NOMO-1 treated with dmso at 0.1 percent for 144 hours (cell line): ENCODE data around the gene OOEP.
"Not testable (repeated sequence)": the region's sequence is repeated elsewhere in the genome, so short reads cannot be mapped to it uniquely, and the experiment has no call there.

Source experiments
- DNase-seq: peaks from one replicate; lab custom pipeline; 2025; ENCODE audit not compliant: unreplicated experiment; lab: John Stamatoyannopoulos, UW

OOEP gene

DNA sequence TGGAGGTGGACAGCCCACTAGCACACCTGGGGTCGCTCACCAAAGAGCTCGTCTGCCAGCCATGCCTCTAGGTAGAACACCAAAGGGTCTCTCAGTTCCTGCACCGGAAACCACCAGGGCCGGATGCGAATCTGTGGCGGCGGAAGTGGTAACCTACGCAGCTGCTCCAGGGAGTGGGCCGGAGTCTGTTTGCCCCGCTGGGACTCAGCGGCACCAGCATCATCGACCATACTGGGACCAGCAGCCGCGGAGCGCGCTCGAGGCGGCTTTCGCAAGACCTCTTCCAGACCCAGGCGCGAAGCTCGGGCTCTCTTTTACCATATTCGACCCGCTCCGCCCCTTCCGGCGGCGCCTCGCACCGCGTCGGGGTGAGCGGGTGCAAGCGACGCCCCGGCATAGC, at the start of gene OOEP:
OOEP (minus strand) TSS at position 335 of the 400 bp plus-strand sequence; CDS start at position 230, 105 bp downstream.
- no peak for DNase-seq

DNA sequence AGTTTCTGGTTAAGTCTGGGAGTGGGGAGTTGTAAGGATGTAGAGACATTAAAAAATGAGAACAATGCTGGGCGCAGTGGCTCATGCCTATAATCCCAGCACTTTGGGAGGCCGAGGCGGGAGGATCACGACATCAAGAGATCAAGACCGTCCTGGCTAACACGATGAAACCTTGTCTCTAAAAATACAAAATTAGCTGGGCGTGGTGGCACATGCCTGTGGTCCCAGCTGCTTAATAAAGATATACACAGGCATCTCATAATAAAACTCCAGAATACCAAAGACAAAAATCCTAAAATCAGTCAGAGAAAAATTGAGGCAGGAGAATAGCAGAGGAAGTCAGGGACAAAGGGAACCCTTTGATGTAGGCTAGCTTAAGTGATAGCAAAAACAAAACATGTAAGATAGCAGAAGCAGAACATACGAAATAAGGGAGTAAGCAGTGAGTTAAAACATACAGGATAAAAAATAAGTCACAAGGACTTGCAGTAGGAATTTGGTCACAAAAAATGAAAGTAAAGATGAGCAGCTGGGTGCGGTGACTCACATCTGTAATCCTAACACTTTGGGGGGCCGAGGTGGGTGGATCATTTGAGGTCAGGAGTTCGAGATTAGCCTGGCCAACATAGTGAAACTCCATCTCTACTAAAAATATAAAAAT, 48.5 kb upstream of the OOEP start:
- no peak for DNase-seq

DNA sequence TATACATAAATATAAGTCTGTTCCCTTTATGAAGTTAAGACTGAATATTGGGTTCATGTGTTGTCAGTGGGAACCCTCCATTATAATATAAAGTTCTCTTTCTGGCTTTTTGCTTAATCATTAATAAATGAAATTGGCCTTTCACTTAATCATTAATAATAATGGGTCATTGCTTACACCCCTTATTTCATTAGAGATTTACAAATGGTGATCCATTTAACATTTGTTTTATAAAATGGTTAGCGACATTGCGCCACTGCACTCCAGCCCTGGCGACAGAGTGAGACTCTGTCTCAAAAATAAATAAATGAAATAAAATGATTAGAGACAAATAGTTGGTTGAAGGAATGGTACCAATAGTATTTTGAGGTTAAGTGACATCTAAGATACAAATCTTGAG, 43.4 kb upstream of the OOEP start:
- no peak for DNase-seq

DNA sequence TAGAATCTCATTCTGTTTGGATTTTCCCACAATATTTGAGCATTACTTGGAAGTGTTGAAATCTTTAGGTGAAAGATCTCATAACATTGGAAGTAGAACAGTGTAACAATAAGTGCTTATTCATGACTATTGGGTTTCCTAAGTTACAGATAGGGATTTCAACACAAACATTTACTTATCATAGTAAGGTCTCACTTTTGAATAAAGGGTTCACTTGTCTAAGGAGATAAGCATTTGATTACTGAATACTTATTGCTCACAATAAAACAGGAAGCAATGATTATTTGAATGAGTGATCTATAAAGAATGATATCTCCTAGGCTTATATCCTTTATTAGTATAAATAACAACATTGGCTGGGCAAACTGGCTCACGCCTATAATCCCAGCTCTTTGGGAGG, 39.7 kb upstream of the OOEP start:
- DNase-seq: no peak

DNA sequence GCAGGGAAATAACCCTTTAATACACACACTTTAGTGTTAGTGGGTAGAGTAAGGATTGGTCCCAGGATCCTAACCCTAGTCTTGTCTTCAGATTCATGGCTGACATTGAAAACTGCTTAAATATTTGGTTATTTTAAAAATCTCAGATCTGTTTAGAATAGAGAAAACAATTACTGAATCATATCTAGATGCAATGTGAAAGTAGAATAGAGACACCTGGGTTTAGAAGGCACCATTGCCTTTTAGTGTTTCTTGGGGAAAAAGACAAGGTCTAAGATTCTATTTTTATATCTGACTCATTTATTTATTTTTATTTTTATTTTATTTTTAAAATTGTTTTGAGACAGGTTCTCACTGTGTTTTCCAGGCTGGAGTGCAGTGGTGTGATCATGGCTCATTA, 31.0 kb upstream of the OOEP start:
- no peak for DNase-seq

DNA sequence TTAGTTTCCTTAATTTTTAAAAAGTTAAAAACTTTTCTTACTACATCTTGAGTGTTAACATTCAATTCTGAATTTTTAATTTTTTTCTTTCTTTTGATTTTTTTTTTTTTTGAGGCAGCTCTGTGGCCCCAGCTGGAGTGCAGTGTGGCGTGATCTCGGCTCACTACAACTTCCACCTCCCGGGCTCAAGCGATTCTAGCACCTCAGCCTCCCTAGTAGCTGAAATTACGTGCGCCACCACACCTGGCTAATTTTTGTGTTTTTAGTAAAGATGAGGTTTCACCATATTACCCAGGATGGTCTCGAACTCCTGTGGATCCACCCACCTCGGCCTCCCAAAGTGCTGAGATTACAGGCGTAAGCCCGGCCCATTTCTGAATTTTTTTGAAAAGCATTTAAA, 26.2 kb upstream of the OOEP start:
- no peak for DNase-seq

DNA sequence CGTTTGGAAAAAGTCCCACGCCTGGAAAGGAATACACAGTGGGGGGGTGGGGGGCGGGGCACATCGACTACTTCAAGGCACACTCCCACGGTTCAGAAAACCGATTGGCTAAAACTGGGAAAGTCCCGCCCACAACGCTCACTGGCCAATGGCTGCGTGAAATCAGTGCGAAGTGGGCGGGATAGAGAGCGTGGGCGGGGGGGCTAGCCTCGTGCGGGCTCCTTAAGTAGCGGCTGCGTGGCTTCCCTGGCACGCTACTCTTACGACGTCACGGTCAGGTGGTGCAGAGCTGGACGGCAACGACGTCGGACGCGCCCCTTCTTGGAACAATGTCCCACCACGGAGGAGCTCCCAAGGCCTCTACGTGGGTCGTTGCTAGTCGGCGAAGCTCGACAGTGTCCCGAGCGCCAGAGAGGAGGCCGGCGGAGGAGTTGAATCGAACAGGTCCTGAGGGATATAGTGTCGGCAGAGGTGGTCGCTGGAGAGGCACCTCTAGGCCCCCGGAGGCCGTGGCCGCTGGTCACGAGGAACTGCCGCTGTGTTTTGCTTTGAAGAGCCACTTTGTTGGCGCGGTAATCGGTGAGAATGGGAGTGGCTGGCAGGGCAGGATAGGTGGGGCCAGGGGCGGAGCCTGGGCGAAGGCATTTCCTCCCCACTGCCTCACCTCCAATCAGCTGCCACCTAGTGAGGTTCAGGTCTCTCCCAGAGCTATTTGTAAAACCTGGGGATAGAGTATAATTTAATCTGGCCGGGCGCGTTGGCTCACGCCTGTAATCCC, 25.1 kb upstream of the OOEP start, which contains the start of gene DDX43:
DDX43 (plus strand) TSS at position 252 of the 778 bp plus-strand sequence; CDS start at position 330, 78 bp downstream.
- no peak for DNase-seq

DNA sequence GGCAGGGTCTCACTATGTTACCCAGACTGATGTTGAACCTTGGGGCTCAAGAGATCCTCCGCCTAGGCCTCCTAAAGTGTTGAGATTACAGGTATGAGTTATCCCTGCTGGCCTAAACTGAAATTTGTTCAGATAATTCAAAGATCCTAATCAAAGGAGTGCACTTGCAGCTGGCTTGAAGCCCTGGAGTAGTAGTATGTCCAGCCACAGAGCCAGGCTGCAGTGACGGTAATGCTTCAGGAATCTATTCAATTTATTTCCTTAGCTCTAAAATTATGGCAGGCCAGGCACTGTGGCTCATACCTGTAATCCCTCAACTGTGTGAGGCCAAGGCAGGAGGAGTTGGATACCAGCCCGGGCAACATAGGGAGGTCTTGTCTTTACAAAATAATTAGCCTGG, 23.6 kb upstream of the OOEP start:
- DNase-seq: no peak

DNA sequence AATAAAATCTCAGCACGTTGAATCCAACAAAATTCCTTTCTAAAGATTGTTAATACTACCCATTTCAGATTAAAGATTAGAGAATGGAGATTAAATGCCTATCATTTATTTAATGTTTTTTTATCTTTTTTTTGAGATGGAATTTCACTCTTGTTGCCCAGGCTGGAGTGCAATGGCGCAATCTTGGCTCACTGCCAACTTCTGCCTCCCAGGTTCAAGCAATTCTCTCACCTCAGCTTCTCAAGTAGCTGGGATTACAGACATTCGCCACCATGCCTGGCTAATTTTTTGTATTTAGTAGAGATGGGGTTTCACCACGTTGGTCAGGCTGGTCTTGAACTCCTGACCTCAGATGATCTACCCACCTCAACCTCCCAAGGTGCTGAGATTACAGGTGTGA, 22.5 kb upstream of the OOEP start:
- not testable (repeated sequence) for DNase-seq

DNA sequence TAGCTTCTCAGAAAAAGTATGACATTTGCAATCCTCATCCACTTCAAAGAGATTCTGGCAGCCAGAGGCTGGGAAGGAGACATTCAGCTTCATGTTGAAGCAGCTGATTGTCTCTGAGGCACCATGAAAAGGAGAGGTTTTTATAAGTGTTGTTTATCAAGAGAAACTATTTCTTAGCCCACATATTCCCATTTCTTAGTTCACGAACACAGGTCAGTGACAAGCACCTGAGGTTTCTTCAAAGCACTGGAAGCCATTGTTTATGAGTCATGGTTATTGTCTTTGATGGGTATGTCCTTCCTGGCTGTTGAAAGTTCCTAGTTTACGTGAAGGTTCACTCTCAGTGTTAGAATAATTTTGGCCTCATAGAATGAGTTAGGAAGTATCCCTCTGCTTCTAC, 22.0 kb upstream of the OOEP start:
- no peak for DNase-seq

DNA sequence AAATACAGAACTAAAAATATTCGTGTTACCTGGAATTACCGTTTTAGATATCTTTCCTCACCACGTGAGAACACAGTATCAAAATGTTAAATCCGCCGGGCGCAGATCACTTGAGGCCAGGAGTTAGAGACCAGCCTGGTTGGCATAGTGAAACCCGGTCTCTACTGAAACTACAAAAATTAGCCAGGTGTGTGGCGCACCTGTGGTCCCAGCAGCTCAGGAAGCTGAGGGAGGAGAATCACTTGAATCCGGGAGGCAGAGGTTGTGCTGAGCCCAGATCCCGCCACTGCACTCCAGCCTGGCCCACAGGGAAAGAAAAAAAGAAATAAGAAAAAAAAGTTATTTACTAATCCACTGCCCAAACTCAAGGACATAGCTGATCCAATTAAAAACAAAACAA, 20.2 kb upstream of the OOEP start:
- DNase-seq: no peak

DNA sequence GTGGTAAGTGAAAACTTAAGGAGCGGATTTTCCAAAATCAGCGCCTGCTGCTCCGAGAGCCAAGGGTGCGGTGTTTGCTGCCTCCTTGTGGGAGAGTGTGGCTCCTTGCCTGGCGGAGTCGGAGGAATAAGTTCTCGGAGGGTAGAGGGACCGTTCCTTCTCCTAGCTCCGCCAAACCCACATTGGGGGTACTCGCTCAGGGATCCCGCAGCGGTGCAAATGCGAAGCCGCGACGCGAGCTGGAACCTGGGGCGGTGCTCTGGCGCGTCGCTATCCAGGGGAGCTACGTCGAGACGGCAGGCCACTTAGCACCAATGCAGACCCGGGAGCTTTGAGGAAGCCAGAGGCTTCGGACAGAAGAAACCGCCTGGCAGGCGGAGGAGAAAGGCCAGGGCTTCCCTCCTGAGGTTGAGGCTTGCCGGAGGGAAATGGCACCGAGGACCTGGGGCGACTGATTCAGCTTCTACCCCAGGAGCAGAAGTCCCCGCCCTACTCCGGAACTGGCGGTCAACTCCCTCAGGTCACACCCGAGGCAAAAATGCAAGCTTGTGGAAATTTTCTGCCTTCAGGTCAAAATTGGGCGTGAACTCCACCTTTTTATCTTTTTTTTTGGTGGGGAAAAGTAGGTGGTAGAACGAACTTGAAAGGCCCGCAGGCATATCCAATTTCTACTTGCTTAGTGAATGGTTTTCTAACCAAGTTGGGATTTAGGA, 19.3 kb upstream of the OOEP start:
- DNase-seq: peak; percentile 68

DNA sequence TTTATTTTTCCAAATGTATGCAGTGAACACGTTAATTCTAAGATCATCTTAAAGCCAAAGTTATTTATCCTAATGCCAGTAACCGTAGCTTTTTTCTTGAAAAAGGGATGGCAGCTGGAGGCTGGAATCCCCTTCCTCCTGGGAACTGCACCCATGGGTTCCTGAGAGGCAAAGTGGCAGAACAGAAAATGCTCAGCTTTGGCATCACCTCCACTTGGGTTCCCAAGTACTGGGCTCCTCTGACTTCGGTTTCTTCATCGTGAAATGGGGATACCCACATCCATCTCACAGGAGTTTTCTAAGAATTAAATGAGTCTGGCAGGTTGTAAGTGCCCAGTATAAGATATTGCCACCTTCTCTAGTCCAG, 18.7 kb upstream of the OOEP start:
- no peak for DNase-seq

DNA sequence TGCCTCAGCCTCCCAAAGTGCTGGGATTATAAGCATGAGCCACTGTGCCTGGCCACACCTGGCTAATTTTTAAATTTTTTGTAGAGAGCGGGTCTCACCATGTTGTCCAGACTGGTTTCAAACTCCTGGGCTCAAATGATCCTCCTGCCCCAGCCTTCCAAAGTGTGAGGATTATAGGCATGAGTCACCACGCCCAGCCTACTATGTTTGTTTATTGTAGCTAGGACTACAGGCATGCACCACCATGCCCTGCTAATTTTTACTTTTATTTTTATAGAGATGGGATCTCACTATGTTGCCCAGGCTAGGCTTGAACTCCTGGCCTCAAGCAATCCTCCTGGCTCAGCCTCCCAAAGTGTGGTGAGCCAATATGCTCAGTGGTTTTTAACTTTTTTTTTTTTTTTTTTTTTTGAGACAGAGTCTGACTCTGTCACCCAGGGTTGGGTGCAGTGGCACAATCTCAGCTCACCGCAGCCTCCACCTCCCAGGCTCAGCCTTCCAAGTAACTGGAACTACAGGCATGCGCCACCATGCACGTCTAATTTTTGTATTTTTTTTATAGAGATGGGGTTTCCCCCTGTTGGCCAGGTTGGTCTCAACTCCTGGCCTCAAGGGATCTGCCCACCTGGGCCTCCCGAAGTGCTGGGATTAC, 12.9 kb upstream of the OOEP start:
- no peak for DNase-seq

DNA sequence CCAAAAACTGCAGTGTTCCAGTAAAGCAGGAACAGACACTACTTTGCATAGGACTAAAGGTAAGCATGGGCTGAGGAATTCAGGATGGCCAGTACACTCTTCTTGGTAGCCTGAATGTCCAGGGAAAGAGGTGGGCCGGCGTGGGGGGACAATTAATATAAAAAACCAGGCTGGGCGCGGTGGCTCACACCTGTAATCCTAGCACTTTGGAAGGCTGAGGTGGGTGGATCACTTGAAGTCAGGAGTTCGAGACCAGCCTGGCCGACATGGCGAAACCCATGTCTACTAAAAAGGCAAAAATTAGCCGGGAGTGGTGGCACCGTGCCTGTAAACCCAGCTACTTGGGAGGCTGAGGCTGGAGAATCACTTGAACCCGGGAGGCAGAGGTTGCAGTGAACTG, 11.8 kb upstream of the OOEP start:
- not testable (repeated sequence) for DNase-seq

DNA sequence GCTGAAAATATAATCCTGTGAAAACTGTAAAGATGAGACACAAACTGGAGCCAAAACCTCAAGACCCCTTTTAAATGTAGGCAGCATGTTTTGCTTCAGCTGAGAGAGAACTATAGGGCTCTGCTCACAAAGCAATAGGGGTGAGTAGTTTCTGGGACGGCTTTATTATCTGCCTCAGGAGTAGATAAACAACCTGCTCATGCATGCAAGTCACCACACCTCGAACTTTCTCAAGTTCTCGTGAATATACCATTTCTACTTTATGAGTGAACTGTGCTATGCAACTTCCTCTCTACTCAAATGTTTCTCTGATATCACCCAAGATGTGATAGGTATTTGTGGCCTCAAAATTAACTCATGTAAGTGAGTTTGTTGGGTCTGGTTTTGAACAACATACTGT, 7.5 kb upstream of the OOEP start:
- no peak for DNase-seq

DNA sequence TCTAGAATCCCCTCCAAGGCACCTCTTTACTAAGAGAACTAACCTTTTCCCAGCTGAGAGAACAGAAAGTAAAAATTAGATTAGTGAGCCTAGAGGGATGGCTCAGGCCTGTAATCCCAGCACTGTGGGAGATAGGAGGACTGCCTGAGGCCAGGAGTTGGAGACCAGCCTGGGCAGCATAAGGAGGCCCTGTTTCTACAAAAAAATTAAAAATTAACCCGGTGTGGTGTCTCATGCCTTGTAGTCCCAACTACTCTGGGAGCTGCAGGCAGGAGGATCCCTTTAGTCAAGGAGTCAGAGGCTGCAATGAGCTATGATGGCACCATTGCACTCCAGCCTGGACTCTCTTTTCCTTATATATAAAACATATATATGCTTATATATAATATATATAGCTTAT, 5.5 kb upstream of the OOEP start:
- no peak for DNase-seq

DNA sequence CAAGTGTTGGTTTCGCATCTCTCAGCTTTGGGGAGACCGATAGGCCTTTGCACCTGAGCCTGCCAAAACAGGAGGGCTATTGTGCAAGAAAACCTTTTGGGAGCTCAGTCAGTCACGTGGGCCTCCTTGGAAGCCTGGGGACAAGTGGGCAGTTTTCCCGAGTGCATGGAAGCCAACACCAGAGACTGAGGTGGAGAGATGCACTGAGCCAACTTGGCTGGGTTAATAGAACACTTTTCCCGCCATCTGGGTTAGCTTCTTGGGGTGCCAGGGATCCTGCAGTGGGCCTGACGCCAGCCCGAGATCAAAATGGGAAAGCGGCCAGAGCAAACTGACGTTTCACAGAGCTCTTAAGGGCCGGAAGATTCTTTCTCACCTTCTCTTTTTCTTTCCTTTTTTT, 2.8 kb upstream of the OOEP start:
- no peak for DNase-seq

DNA sequence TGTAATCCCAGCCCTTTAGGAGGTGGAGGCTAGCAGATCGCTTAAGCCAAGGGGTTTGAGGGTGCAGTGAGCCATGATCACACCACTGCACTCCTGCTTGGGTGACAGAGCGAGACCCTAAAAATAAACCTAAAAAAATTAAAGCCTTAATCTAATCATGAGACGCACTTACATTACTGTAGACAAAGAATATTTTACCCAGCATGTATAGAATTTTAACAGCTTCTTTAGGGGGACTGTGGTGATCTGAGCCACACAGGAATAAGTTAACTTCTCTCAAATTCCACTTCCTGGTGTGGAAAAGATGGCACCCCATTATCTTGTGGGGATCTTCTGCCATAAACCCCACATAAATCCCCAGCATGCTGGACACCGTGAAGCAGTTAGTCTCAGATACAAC, 2.3 kb upstream of the OOEP start:
- DNase-seq: no peak

DNA sequence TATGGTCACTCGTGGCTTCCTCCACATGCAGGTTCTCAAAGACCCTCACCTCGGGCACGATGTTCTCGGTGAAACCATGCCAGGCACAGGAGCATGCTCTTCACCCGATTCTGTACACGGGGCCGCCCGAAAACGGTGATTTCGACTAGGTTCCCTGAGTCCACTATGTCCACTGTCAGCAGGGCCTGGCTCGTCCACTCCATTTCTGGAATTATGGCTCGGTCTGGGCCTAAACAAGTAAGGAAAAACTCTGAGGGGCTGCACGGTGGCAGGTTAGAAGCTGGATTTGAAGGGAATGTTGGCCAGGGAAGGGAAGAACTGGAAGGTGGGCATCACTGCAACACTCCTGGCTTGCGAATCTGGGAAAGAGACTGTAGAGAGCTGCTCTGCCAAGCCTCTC, 540 bp downstream of the OOEP start:
- no peak for DNase-seq

DNA sequence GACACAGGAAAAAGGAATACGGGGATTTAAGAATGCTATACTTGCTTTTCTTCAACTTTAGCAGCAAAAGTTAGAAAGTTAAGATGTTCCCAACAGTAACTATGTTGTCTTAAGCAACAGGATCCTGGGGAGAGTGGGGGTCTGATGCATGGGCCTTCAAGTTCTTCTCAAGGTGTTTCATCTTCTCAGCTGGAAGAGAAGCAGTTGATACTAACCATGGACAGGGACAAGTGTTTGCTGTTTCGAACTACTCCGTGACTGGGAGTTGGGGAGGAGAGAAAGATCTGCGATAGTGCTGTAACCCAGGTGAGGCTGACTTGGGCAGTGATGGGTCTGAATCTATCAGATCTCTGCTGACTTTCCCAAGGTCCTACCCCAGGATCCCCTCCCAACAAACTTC, 1.0 kb downstream of the OOEP start:
- DNase-seq: no peak
